Measurements from ENCODE around the gene NSUN4. TPM values are rescaled to one million over a fixed set of nuclear protein-coding genes. Genes with fewer than 3 reads are reported as not detected.

NSUN4 gene
- total and polyA plus RNA-seq, 9 of the 15 experiments (the other 6 are each of a cell fraction or from before 2014, with no cell fraction given) = 33.4 to 60.2 (median 46.3) TPM

GRCh38 chr1:46303872-46304326 is 36.7 kb upstream of the NSUN4 start (continued):
- peak; percentile 31 for TF ChIP-seq TAF1 (IDR thresholded peaks at IDR 0.05; ENCODE audit: control insufficient read depth, extremely low read depth, insufficient read depth, low read length, severe bottlenecking)
- no peak for TF ChIP-seq KAT2B (IDR thresholded peaks at IDR 0.05; ENCODE audit: low read depth, low read length)
- no peak for TF ChIP-seq ID3 (CRISPR knock-in tag; IDR thresholded peaks at IDR 0.05)
- no peak for TF ChIP-seq ID3 (tag; IDR thresholded peaks at IDR 0.05)
- TF ChIP-seq ZNF23 (CRISPR knock-in tag; IDR thresholded peaks at IDR 0.05) = no peak
- TF ChIP-seq BDP1 (IDR thresholded peaks at IDR 0.05; ENCODE audit: insufficient read depth, insufficient read length) = no peak
- no peak for TF ChIP-seq GTF2A2 (tag; IDR thresholded peaks at IDR 0.05)
- TF ChIP-seq ZC3H8 (IDR thresholded peaks at IDR 0.05) = no peak
- TF ChIP-seq ZNF274 (IDR thresholded peaks at IDR 0.05; ENCODE audit: borderline replicate concordance, low read depth, low read length) = no peak
- TF ChIP-seq ZFP1 (CRISPR knock-in tag; IDR thresholded peaks at IDR 0.05) = no peak
- no peak for TF ChIP-seq SMAD1 (IDR thresholded peaks at IDR 0.05; ENCODE audit: low read depth, low read length, partially characterized antibody)
- no peak for TF ChIP-seq RAD51 (IDR thresholded peaks at IDR 0.05; ENCODE audit: borderline replicate concordance, low read depth)
- TF ChIP-seq SMARCC2 (IDR thresholded peaks at IDR 0.05; ENCODE audit: low read depth) = no peak
- TF ChIP-seq ZNF75A (CRISPR knock-in tag; IDR thresholded peaks at IDR 0.05) = no peak
- TF ChIP-seq E2F6 (IDR thresholded peaks at IDR 0.05; ENCODE audit: borderline replicate concordance in 1 of 2, extremely low read depth in 1 of 2, insufficient read depth in 1 of 2, insufficient read length in 1 of 2, low read depth in 1 of 2, low read length in 1 of 2, poor library complexity in 1 of 2, severe bottlenecking in 1 of 2) = peak in 1 of 2 experiments; percentile 35
- TF ChIP-seq WHSC1 (IDR thresholded peaks at IDR 0.05; ENCODE audit: low read length) = no peak
- TF ChIP-seq ZNF57 (CRISPR knock-in tag; IDR thresholded peaks at IDR 0.05) = no peak
- TF ChIP-seq ZNF76 (CRISPR knock-in tag; IDR thresholded peaks at IDR 0.05; ENCODE audit: borderline replicate concordance) = no peak
- TF ChIP-seq SIN3B (IDR thresholded peaks at IDR 0.05; ENCODE audit: low read depth) = 0 out of 2 replicates have a peak, but pooled peaks have one; percentile 7
- 0 out of 6 replicates have a peak, but pooled peaks of 1 of the 3 experiments have one; percentile 5 for TF ChIP-seq CTCF (IDR thresholded peaks at IDR 0.05 in 2 of 3, conservative IDR thresholded peaks at IDR 0.05 in 1 of 3; ENCODE audit: insufficient read depth in 2 of 3, low read depth in 1 of 3, low read length in 3 of 3)
- no peak for TF ChIP-seq FOXO4 (CRISPR knock-in tag; IDR thresholded peaks at IDR 0.05)
- no peak for TF ChIP-seq THAP12 (CRISPR knock-in tag; IDR thresholded peaks at IDR 0.05)
